C4-2B (cell line): ENCODE data around the gene NHS.

Source experiments
- H3K27ac ChIP-seq: fragments of 450-650 bp; 2 replicates; pipeline ENCODE4 v1.5.1; 2017
- CTCF ChIP-seq: fragments of 450-650 bp; conservative IDR thresholded peaks from 2 replicates; pipeline ENCODE4 v1.5.1; 2017; ENCODE audit warnings: mild to moderate bottlenecking
- ZFX ChIP-seq: fragments of 450-650 bp; IDR thresholded peaks from 2 replicates; pipeline ENCODE4 v1.6.1; 2017

The NHS gene

GRCh38 chrX:17656556-17656955 is 281.6 kb downstream of the NHS start:
- TF ChIP-seq ZFX = no peak
- no peak for TF ChIP-seq CTCF
- H3K27ac ChIP-seq = no peak overlapping the region

GRCh38 chrX:17662391-17662790 is 287.4 kb downstream of the NHS start:
- no peak for TF ChIP-seq CTCF
- no peak overlapping the region for H3K27ac ChIP-seq

GRCh38 chrX:17668929-17669328 is 293.9 kb downstream of the NHS start:
- TF ChIP-seq ZFX = no peak
- TF ChIP-seq CTCF = no peak
- no peak overlapping the region for H3K27ac ChIP-seq

- TF ChIP-seq CTCF (peak; percentile 19), ZFX (no peak)
- H3K27ac ChIP-seq = no peak overlapping the region
Measured at GRCh38 chrX:17669458-17669857, 294.5 kb downstream of the NHS start.

- no peak overlapping the region for H3K27ac ChIP-seq
- TF ChIP-seq CTCF (no peak), ZFX (no peak)
Measured at GRCh38 chrX:17669891-17670290, 294.9 kb downstream of the NHS start.

DNA sequence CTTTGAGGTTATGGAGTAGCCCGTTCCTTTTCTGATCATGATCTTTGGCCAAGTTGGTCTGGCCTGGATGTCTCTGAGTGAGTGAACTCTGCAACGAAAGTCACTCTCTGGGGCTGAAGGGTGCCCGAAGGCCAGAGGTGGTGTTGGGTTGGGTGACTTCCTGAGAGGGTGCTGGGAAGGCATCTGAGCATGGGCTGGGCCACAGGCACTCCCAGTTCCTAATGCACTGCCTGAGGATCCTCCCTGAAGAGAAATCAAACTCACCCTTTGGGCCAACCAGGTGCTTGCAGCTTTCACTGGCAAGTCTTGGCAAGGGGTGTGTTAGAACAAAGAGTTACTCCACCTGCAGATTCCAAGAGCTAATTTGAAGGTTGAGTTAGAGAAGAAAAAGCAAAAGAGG is 295.9 kb downstream of the NHS start:
- TF ChIP-seq ZFX (no peak), CTCF (no peak)
- no peak overlapping the region for H3K27ac ChIP-seq

- H3K27ac ChIP-seq = no peak overlapping the region
- TF ChIP-seq ZFX = no peak
- TF ChIP-seq CTCF = no peak
Measured at GRCh38 chrX:17674601-17675000, 299.6 kb downstream of the NHS start.

- H3K27ac ChIP-seq = no peak overlapping the region
- TF ChIP-seq CTCF = no peak
- no peak for TF ChIP-seq ZFX
Measured at GRCh38 chrX:17679261-17679660, 304.3 kb downstream of the NHS start.
